Adrenal gland (tissue), 12 donors: ENCODE results near the gene MNS1. TPM values are rescaled to one million over a fixed set of nuclear protein-coding genes. Genes with fewer than 3 reads are reported as not detected.

Source experiments
- DNase-seq, 7 donors: peaks; one replicate each; pipeline ENCODE4 v3.0.0-alpha.2; 2019 to 2020
- H3K27ac ChIP-seq, 5 donors: fragments of 200-600 bp; sonication (generic) in 4 of 5; 1 replicate in 3 of 5; 2 replicates in 2 of 5; pipeline versions ENCODE4 v1.5.1 to v1.8.0; 2016 to 2020; ENCODE audit warnings: mild to moderate bottlenecking in 1 of 5
- H3K27me3 ChIP-seq: fragments of 200-600 bp; 2 replicates; pipeline ENCODE4 v1.8.0; 2021
- H3K36me3 ChIP-seq, 2 donors: fragments of 200-600 bp; replicated peaks in 1 of 2; 1 replicate in 1 of 2; 2 replicates in 1 of 2; pipeline versions ENCODE4 v1.5.1 to v1.8.0; 2018 to 2022
- H3K4me1 ChIP-seq, 2 donors: fragments of 200-600 bp; replicated peaks in 1 of 2; 1 replicate in 1 of 2; 2 replicates in 1 of 2; pipeline versions ENCODE4 v1.5.1 to v1.8.0; 2018 to 2021
- H3K4me3 ChIP-seq, 4 donors: fragments of 200-600 bp; sonication (generic) in 3 of 4; one replicate each; pipeline ENCODE4 v1.5.1; 2016 to 2018
- H3K9me3 ChIP-seq, 3 donors: fragments of 200-600 bp; sonication (generic) in 1 of 3; replicated peaks in 1 of 3; 1 replicate in 2 of 3; 2 replicates in 1 of 3; pipeline versions ENCODE4 v1.5.1 to v1.8.0; 2016 to 2021
- CTCF ChIP-seq, 6 experiments: fragments of 450-650 bp in 4 of 6; fragments of 200-600 bp in 2 of 6; sonication (generic) in 1 of 6; IDR thresholded peaks; 1 replicate in 5 of 6; 2 replicates in 1 of 6; pipeline versions ENCODE4 v1.5.1 to v1.8.0; 2016 to 2021; ENCODE audit warnings: antibody characterized with exemption in 6 of 6, mild to moderate bottlenecking in 2 of 6, moderate library complexity in 1 of 6
- POLR2A ChIP-seq, 2 donors: fragments of 450-650 bp; IDR thresholded peaks; one replicate each; pipeline ENCODE4 v1.6.1; 2017; ENCODE audit warnings: antibody characterized with exemption in 2 of 2, mild to moderate bottlenecking in 2 of 2, moderate library complexity in 1 of 2
- WGBS, 4 donors: extraction: QIAGEN DNeasy Blood & Tissue Kit in 2 of 4; methylation state at CpG; one replicate each; pipeline versions ENCODE4 v1.1.5 to v1.1.7; 2013 to 2017; 5-methylcytosine and 5-hydroxymethylcytosine counted together
- intact Hi-C, 2 donors: fragments of 100-400 bp; cut with DNase I; formaldehyde crosslinking; loops; one replicate each; pipeline versions ENCODE4 v1.14.1 to v1.15.0; 2022 to 2023
- polyA plus RNA-seq, 3 donors: library from polyadenylated mRNA; stranded (reverse); fragments of 200-250 nt in 2 of 3; fragments of 350-450 nt in 1 of 3; fragmentation: Illumina TruSeq in 1 of 3; extraction: RNeasy Lipid Tissue Mini Kit (QIAGEN cat#74804) in 1 of 3; gene quantifications; one replicate each; pipeline ENCODE4 v1.2.3, GENCODE V29; 2013 to 2014
- total RNA-seq, 9 donors: library from RNA; depleted of rRNA in 4 of 9; stranded (reverse); fragments of >200 nt in 4 of 9; fragments of 120-200 nt in 1 of 9; fragmentation: NEBNext Ultra II Directional in 1 of 9; extraction: Animal tissue kit (Norgen Biotek cat#: 25700) in 1 of 9; gene quantifications; one replicate each; pipeline versions ENCODE4 v1.1.0 to v1.2.4, GENCODE V29; 2013 to 2023
- donor health status: healthy with polysubstance abuse.
- donor health status: Bipolar disorder and iron deficiency.
- donor health status: DM: yes; HTN: yes; CAD: no.
- donor health status: DM: no; HTN: no; CAD: no.
- donor health status: DM: no; HTN: no; CAD: no.
- donor health status: DM: yes; HTN: yes; CAD: no.

Gene MNS1
- total and polyA plus RNA-seq, 12 donors, result 0.52 to 2.4 (median 1.0) TPM; not detected in 3

GRCh38 chr15:56495053-56495452 lies 30.1 kb upstream of the MNS1 start:
- WGBS, 4 donors, result 55 to 70% (median 60%) methylated on average over 3 of the region's 3 CpGs
- no peak overlapping the region for H3K27ac ChIP-seq
- no peak overlapping the region for H3K4me3 ChIP-seq
- no peaks in the 10 kb centered on the region for H3K4me1 ChIP-seq
- no peak for TF ChIP-seq CTCF (IDR thresholded peaks at IDR 0.05)
- TF ChIP-seq POLR2A (IDR thresholded peaks at IDR 0.05), result no peak
- no peaks in the 10 kb centered on the region for H3K27me3 ChIP-seq
- intact Hi-C loops, result loop anchor here in 1 of 2 donors (5.0 to 10.0 kb wide), 3 partner anchors 390 to 812 kb away; no protein-coding TSS in a partner anchor
- H3K9me3 ChIP-seq, result no peaks in the 10 kb centered on the region
- DNase-seq, result no peak
- no peaks in the 10 kb centered on the region for H3K36me3 ChIP-seq

GRCh38 chr15:56492791-56493555 lies 28.0 kb upstream of the MNS1 start:
- H3K4me3 ChIP-seq, result no peak overlapping the region
- H3K9me3 ChIP-seq, result no peaks in the 10 kb centered on the region
- intact Hi-C loops, result loop anchor here in 1 of 2 donors (10.0 kb wide), 2 partner anchors 392 to 662 kb away; no protein-coding TSS in a partner anchor
- 94 to 96% (median 95%) methylated on average over 4 of the region's 4 CpGs for WGBS, 4 donors
- H3K27ac ChIP-seq, result no peak overlapping the region
- no peaks in the 10 kb centered on the region for H3K4me1 ChIP-seq
- H3K36me3 ChIP-seq, result no peaks in the 10 kb centered on the region
- no peak for DNase-seq
- TF ChIP-seq CTCF (IDR thresholded peaks at IDR 0.05) (no peak), POLR2A (IDR thresholded peaks at IDR 0.05) (no peak)
- no peaks in the 10 kb centered on the region for H3K27me3 ChIP-seq

GRCh38 chr15:56492236-56492635 lies 27.3 kb upstream of the MNS1 start:
- Histone ChIP-seq H3K9me3 (no peaks in the 10 kb centered on the region), H3K4me3 (no peak overlapping the region), H3K36me3 (no peaks in the 10 kb centered on the region), H3K4me1 (no peaks in the 10 kb centered on the region), H3K27ac (no peak overlapping the region), H3K27me3 (no peaks in the 10 kb centered on the region)
- DNase-seq, result no peak
- WGBS, 4 donors, result 61 to 85% (median 74%) methylated on average over 3 of the region's 3 CpGs
- TF ChIP-seq CTCF (IDR thresholded peaks at IDR 0.05) (no peak), POLR2A (IDR thresholded peaks at IDR 0.05) (no peak)
- intact Hi-C loops, result loop anchor here in 1 of 2 donors (10.0 kb wide), 2 partner anchors 393 to 663 kb away; no protein-coding TSS in a partner anchor

- H3K27ac ChIP-seq, result no peak overlapping the region
- intact Hi-C loops, result loop anchor here in 1 of 2 donors (10.0 kb wide), 2 partner anchors 394 to 664 kb away; no protein-coding TSS in a partner anchor
- no peak overlapping the region for H3K4me3 ChIP-seq
- no peaks in the 10 kb centered on the region for H3K4me1 ChIP-seq
- WGBS, 4 donors, result 27 to 41% (median 37%) methylated on average over 5 of the region's 5 CpGs
- no peaks in the 10 kb centered on the region for H3K9me3 ChIP-seq
- no peaks in the 10 kb centered on the region for H3K36me3 ChIP-seq
- H3K27me3 ChIP-seq, result no peaks in the 10 kb centered on the region
- TF ChIP-seq POLR2A (IDR thresholded peaks at IDR 0.05) (no peak), CTCF (IDR thresholded peaks at IDR 0.05) (peak; percentile 65 to 83 (median 70))
- peak; percentile 57 to 85 (median 74) for DNase-seq
These were observed 26.3 kb upstream of the MNS1 start for GRCh38 chr15:56491110-56491722.
